HAP-1 (cell line): ENCODE data around the gene OR4C11.

ENCODE experiments used
- DNase-seq, 2 experiments: peaks; one replicate each; pipeline ENCODE4 v3.0.0-alpha.2; 2016 to 2020; ENCODE audit warnings: low spot score in 2 of 2
- H3K27me3 ChIP-seq: fragments of 250-450 bp; sonication (Bioruptor Pico); 2 replicates; pipeline ENCODE4 v1.5.1; 2020; ENCODE audit warnings: low read depth, mild to moderate bottlenecking, moderate library complexity
- H3K36me3 ChIP-seq: fragments of 250-450 bp; sonication (Bioruptor Pico); replicated peaks from 2 replicates; pipeline ENCODE4 v1.5.1; 2020; ENCODE audit warnings: mild to moderate bottlenecking
- H3K4me1 ChIP-seq: fragments of 250-450 bp; sonication (Bioruptor Pico); 2 replicates; pipeline ENCODE4 v1.5.1; 2020; ENCODE audit warnings: mild to moderate bottlenecking
- H3K4me3 ChIP-seq: fragments of 250-450 bp; sonication (Bioruptor Pico); 2 replicates; pipeline ENCODE4 v1.5.1; 2020; ENCODE audit warnings: mild to moderate bottlenecking, moderate library complexity
- H3K9me3 ChIP-seq: fragments of 250-450 bp; sonication (Bioruptor Pico); 2 replicates; pipeline ENCODE4 v1.5.1; 2020; ENCODE audit warnings: mild to moderate bottlenecking, moderate library complexity
- in situ Hi-C: fragments of 300-500 bp; cut with MboI; formaldehyde crosslinking; loops from 3 replicates; pipeline ENCODE4 v1.14.3; 2020; ENCODE audit warnings: low sequenced_read_pairs, inconsistent platforms, mixed read lengths

Gene OR4C11, protein sequence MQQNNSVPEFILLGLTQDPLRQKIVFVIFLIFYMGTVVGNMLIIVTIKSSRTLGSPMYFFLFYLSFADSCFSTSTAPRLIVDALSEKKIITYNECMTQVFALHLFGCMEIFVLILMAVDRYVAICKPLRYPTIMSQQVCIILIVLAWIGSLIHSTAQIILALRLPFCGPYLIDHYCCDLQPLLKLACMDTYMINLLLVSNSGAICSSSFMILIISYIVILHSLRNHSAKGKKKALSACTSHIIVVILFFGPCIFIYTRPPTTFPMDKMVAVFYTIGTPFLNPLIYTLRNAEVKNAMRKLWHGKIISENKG

GRCh38 chr11:55607545-55607944 is at the start of gene OR4C11:
Gene OR4C11, minus strand, starts transcription at chr11:55607645. Its CDS starts 3,272 bp downstream, at chr11:55604373.
- DNase-seq, result no peak
- no peaks in the 10 kb centered on the region for H3K36me3 ChIP-seq
- H3K9me3 ChIP-seq, result no peaks in the 10 kb centered on the region
- in situ Hi-C loops, result no loop called here
- H3K27me3 ChIP-seq, result no peaks in the 10 kb centered on the region
- no peak within 1 kb of the TSS for H3K4me3 ChIP-seq
- no peaks in the 10 kb centered on the region for H3K4me1 ChIP-seq

DNA sequence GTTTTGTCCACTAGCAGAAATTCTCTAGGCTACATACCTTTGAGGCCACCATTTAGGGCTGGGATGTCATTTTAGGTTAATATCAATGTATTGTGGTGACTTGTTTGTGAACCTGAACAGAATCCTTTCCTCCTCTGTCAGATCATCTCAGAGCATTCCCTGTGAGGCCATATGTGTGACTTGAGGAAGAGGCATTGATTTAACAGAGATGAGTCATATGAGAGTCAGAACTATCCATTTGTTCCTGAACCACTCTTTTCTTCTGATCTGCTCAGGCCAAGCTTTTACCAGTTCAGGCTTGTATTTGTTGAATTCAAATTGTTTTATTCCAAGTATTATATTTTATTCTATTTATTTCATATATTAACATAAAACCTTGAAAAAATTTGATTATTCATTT is 47.7 kb upstream of the OR4C11 start:
- Histone ChIP-seq H3K36me3 (no peaks in the 10 kb centered on the region), H3K9me3 (no peaks in the 10 kb centered on the region), H3K4me3 (no peak overlapping the region), H3K4me1 (no peaks in the 10 kb centered on the region), H3K27me3 (no peaks in the 10 kb centered on the region)
- no peak for DNase-seq
- in situ Hi-C loops, result no loop called here

GRCh38 chr11:55652560-55652959 is 45.1 kb upstream of the OR4C11 start:
- Histone ChIP-seq H3K9me3 (no peaks in the 10 kb centered on the region), H3K27me3 (no peaks in the 10 kb centered on the region), H3K4me1 (no peaks in the 10 kb centered on the region), H3K36me3 (no peaks in the 10 kb centered on the region), H3K4me3 (no peak overlapping the region)
- DNase-seq, result no peak
- in situ Hi-C loops, result no loop called here

GRCh38 chr11:55648027-55648426 is 40.6 kb upstream of the OR4C11 start, which contains the start of gene OR4S2:
Gene OR4S2, plus strand, starts transcription at chr11:55648327. Its CDS starts 2,577 bp downstream, at chr11:55650904.
- in situ Hi-C loops, result no loop called here
- H3K4me3 ChIP-seq, result no peak within 1 kb of the TSS

DNA sequence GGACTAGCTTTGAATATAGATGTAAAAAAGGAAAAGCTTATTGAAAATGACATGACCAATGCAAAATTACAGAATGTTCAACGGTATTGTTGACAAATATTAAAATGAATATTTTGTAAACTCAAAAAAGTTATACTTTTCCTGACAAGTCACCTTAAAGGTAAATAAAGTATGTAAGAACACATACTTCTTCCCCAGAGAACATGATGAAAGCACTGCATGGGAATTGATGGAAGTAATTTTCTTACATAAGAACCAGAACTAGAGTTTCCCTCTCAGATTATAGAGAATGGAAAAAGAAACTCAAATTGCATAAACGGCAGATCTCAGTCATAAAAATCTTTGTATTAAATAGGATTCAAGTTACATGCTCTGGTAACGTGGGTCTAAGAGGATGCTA is 27.4 kb upstream of the OR4C11 start, which contains the start of gene OR4P4:
Gene OR4P4, plus strand, starts transcription at position 301 of the 400 bp plus-strand sequence.
- Histone ChIP-seq H3K27me3 (no peaks in the 10 kb centered on the region), H3K4me1 (no peaks in the 10 kb centered on the region), H3K36me3 (no peaks in the 10 kb centered on the region), H3K9me3 (no peaks in the 10 kb centered on the region), H3K4me3 (no peak within 1 kb of the TSS)
- no peak for DNase-seq
- in situ Hi-C loops, result no loop called here

More at GRCh38 chr11:55648027-55648426, 40.6 kb upstream of the OR4C11 start, which contains the start of gene OR4S2:
- Histone ChIP-seq H3K4me1 (no peaks in the 10 kb centered on the region), H3K36me3 (no peaks in the 10 kb centered on the region), H3K9me3 (no peaks in the 10 kb centered on the region; the same call in 1 of the 2 replicates), H3K27me3 (no peaks in the 10 kb centered on the region)
- DNase-seq, result no peak

GRCh38 chr11:55624531-55624930 is 17.1 kb upstream of the OR4C11 start:
- H3K4me1 ChIP-seq, result no peaks in the 10 kb centered on the region
- in situ Hi-C loops, result no loop called here
- H3K36me3 ChIP-seq, result no peaks in the 10 kb centered on the region
- no peaks in the 10 kb centered on the region for H3K9me3 ChIP-seq
- H3K27me3 ChIP-seq, result no peaks in the 10 kb centered on the region
- DNase-seq, result no peak
- no peak overlapping the region for H3K4me3 ChIP-seq

DNA sequence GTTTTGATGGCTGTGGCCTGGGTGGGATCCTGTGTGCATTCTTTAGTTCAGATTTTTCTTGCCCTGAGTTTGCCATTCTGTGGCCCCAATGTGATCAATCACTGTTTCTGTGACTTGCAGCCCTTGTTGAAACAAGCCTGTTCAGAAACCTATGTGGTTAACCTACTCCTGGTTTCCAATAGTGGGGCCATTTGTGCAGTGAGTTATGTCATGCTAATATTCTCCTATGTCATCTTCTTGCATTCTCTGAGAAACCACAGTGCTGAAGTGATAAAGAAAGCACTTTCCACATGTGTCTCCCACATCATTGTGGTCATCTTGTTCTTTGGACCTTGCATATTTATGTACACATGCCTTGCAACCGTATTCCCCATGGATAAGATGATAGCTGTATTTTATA is 34.9 kb downstream of the OR4C11 start:
- Histone ChIP-seq H3K9me3 (no peaks in the 10 kb centered on the region), H3K36me3 (no peaks in the 10 kb centered on the region), H3K4me1 (no peaks in the 10 kb centered on the region), H3K4me3 (no peak overlapping the region), H3K27me3 (no peaks in the 10 kb centered on the region)
- DNase-seq, result no peak
- in situ Hi-C loops, result no loop called here

- Histone ChIP-seq H3K9me3 (no peaks in the 10 kb centered on the region), H3K27me3 (no peaks in the 10 kb centered on the region), H3K4me3 (no peak within 1 kb of the TSS), H3K36me3 (no peaks in the 10 kb centered on the region), H3K4me1 (no peaks in the 10 kb centered on the region)
- in situ Hi-C loops, result no loop called here
- no peak for DNase-seq
These were observed 35.6 kb downstream of the OR4C11 start, which contains the start of gene OR4C16 for GRCh38 chr11:55571828-55572227. Gene OR4C16, plus strand, starts transcription at chr11:55572128. Its CDS starts 0 bp downstream, at chr11:55572128.

- Histone ChIP-seq H3K4me3 (no peak within 1 kb of the TSS), H3K27me3 (no peaks in the 10 kb centered on the region), H3K9me3 (no peaks in the 10 kb centered on the region), H3K4me1 (no peaks in the 10 kb centered on the region), H3K36me3 (no peaks in the 10 kb centered on the region)
- in situ Hi-C loops, result no loop called here
- no peak for DNase-seq
These were observed 53.3 kb downstream of the OR4C11 start, which contains the start of gene OR4C15 for GRCh38 chr11:55554169-55554568. Gene OR4C15, plus strand, starts transcription at chr11:55554469. Its CDS starts 0 bp downstream, at chr11:55554469.
